BE2C (cell line): ENCODE measurements around the gene TMPRSS11F.

ENCODE experiments used
- DNase-seq: peaks from one replicate; pipeline ENCODE4 v3.0.0-alpha.2; 2020
- H3K27me3 ChIP-seq: fragments of 250-450 bp; sonication (Bioruptor Pico); 2 replicates; pipeline ENCODE4 v1.5.1; 2020; ENCODE audit warnings: mild to moderate bottlenecking
- H3K36me3 ChIP-seq: fragments of 250-450 bp; sonication (Bioruptor Pico); 2 replicates; pipeline ENCODE4 v1.5.1; 2020; ENCODE audit warnings: mild to moderate bottlenecking
- H3K4me1 ChIP-seq: fragments of 250-450 bp; sonication (Bioruptor Pico); 2 replicates; pipeline ENCODE4 v1.5.1; 2020
- H3K4me3 ChIP-seq: 2 replicates; pipeline ENCODE4 v1.5.1; 2011; ENCODE audit warnings: low read depth, low read length
- H3K9me3 ChIP-seq: fragments of 250-450 bp; sonication (Bioruptor Pico); 2 replicates; pipeline ENCODE4 v1.5.1; 2020
- TF ChIP-seq, protein P1 (sequence below): IDR thresholded peaks from 2 replicates; pipeline ENCODE4 v1.5.1; 2012; ENCODE audit warnings: mild to moderate bottlenecking, low read depth, low read length

TMPRSS11F gene

GRCh38 chr4:68011684-68012083 is 118.0 kb downstream of the TMPRSS11F start:
- no peak overlapping the region for H3K4me3 ChIP-seq
- H3K27me3 ChIP-seq = no peaks in the 10 kb centered on the region
- no peaks in the 10 kb centered on the region for H3K9me3 ChIP-seq
- H3K4me1 ChIP-seq = no peaks in the 10 kb centered on the region
- no peak for DNase-seq
- TF ChIP-seq, protein P1, sequence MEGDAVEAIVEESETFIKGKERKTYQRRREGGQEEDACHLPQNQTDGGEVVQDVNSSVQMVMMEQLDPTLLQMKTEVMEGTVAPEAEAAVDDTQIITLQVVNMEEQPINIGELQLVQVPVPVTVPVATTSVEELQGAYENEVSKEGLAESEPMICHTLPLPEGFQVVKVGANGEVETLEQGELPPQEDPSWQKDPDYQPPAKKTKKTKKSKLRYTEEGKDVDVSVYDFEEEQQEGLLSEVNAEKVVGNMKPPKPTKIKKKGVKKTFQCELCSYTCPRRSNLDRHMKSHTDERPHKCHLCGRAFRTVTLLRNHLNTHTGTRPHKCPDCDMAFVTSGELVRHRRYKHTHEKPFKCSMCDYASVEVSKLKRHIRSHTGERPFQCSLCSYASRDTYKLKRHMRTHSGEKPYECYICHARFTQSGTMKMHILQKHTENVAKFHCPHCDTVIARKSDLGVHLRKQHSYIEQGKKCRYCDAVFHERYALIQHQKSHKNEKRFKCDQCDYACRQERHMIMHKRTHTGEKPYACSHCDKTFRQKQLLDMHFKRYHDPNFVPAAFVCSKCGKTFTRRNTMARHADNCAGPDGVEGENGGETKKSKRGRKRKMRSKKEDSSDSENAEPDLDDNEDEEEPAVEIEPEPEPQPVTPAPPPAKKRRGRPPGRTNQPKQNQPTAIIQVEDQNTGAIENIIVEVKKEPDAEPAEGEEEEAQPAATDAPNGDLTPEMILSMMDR = no peak
- H3K36me3 ChIP-seq = no peaks in the 10 kb centered on the region
